OCI-LY7 (cell line): Measurements from ENCODE around the gene PPM1M. TPM values are rescaled to one million over a fixed set of nuclear protein-coding genes. Genes with fewer than 3 reads are reported as not detected.

Experiments
- BruUV-seq: library from RNA; stranded (reverse); fragments of 400-500 nt; replicated peaks from 2 replicates; lab custom pipeline; 2021; lab: Mats Ljungman, UMichigan
- CTCF ChIA-PET: fragments of 300-600 bp; sonication (Branson Sonifier 250); formaldehyde crosslinking; loops from one replicate; lab custom pipeline; 2022; ENCODE audit warnings: antibody characterized with exemption; ENCODE audit not compliant: unreplicated experiment; lab: Charles Lee
- POLR2A ChIA-PET: fragments of 300-600 bp; sonication (Branson Sonifier 250); formaldehyde crosslinking; loops from one replicate; lab custom pipeline; 2022; ENCODE audit warnings: antibody characterized with exemption; lab: Charles Lee
- DNase-seq: peaks from one replicate; pipeline ENCODE4 v3.0.0-alpha.2; 2015; ENCODE audit warnings: low spot score
- H2AFZ ChIP-seq: fragments of 200-600 bp; sonication (generic), shearing (Covaris generic); 2 replicates; pipeline ENCODE4 v1.6.1; 2014; ENCODE audit warnings: mild to moderate bottlenecking, antibody characterized with exemption, low read length, moderate library complexity
- H3K27ac ChIP-seq: fragments of 200-600 bp; sonication (generic); 2 replicates; pipeline ENCODE4 v1.5.1; 2014; ENCODE audit warnings: mixed run types, low read depth, mild to moderate bottlenecking, moderate library complexity, low read length, inconsistent platforms; ENCODE audit not compliant: poor library complexity, severe bottlenecking
- H3K36me3 ChIP-seq: fragments of 200-600 bp; sonication (generic); 2 replicates; pipeline ENCODE4 v1.6.1; 2014; ENCODE audit warnings: mild to moderate bottlenecking, antibody characterized with exemption, low read length, moderate library complexity, mixed read lengths; ENCODE audit not compliant: insufficient read depth
- H3K4me1 ChIP-seq: fragments of 200-600 bp; sonication (generic); 2 replicates; pipeline ENCODE4 v1.5.1; 2014; ENCODE audit warnings: mild to moderate bottlenecking, low read length; ENCODE audit not compliant: insufficient read depth, poor library complexity, severe bottlenecking
- H3K4me2 ChIP-seq: fragments of 200-600 bp; sonication (generic); 2 replicates; pipeline ENCODE4 v1.6.1; 2014; ENCODE audit warnings: mild to moderate bottlenecking, low read length
- H3K4me3 ChIP-seq: fragments of 200-600 bp; sonication (generic); 2 replicates; pipeline ENCODE4 v1.5.1; 2014; ENCODE audit warnings: mild to moderate bottlenecking, low read depth, low read length; ENCODE audit not compliant: poor library complexity, severe bottlenecking
- H3K79me2 ChIP-seq: fragments of 200-600 bp; sonication (generic); 2 replicates; pipeline ENCODE4 v1.6.1; 2016; ENCODE audit warnings: low read depth, mild to moderate bottlenecking, low read length, moderate library complexity, mixed read lengths; ENCODE audit not compliant: insufficient read depth
- H3K9me2 ChIP-seq: fragments of 200-600 bp; sonication (generic); 2 replicates; pipeline ENCODE4 v1.6.1; 2016; ENCODE audit warnings: mild to moderate bottlenecking, low read length, mixed read lengths; ENCODE audit not compliant: insufficient read depth
- H3K9me3 ChIP-seq: fragments of 200-600 bp; sonication (generic); 2 replicates; pipeline ENCODE4 v1.6.1; 2014; ENCODE audit warnings: mild to moderate bottlenecking, mixed run types, low read length, mixed read lengths
- H4K20me1 ChIP-seq: fragments of 200-600 bp; sonication (generic); 2 replicates; pipeline ENCODE4 v1.6.1; 2014; ENCODE audit warnings: mild to moderate bottlenecking, antibody characterized with exemption, low read length, moderate library complexity, mixed read lengths; ENCODE audit not compliant: insufficient read depth
- CTCF ChIP-seq: fragments of 200-600 bp; sonication (generic); conservative IDR thresholded peaks from 2 replicates; pipeline ENCODE4 v1.5.1; 2014; ENCODE audit warnings: mild to moderate bottlenecking, antibody characterized with exemption, low read length, moderate library complexity, mixed read lengths
- EZH2phosphoT487 ChIP-seq: fragments of 200-600 bp; sonication (generic); IDR thresholded peaks from 2 replicates; pipeline ENCODE4 v1.6.1; 2018; ENCODE audit warnings: low read depth, borderline replicate concordance, mild to moderate bottlenecking, mixed run types, antibody characterized with exemption, low read length, moderate library complexity, mixed read lengths
- intact Hi-C: fragments of 100-400 bp; cut with micrococcal nuclease; formaldehyde crosslinking; loops from one replicate; pipeline ENCODE4 v1.10.0; 2022; ENCODE audit not compliant: unreplicated experiment
- microRNA-seq: library from miRNA; unstranded; fragments of <30 nt; microRNA quantifications from one replicate; pipeline ENCODE4 v1.2.0, GENCODE V29; 2022; ENCODE audit warnings: borderline replicate concordance
- small RNA-seq: library from RNA; depleted of rRNA; stranded (forward); fragments of <200 nt; gene quantifications from one replicate; pipeline ENCODE3, GENCODE V24; 2014
- total RNA-seq, 2 experiments: library from RNA; depleted of rRNA in 1 of 2; stranded (reverse); fragments of >200 nt in 1 of 2; shearing (Covaris generic) in 1 of 2; gene quantifications; 2 replicates each; pipeline ENCODE4 v1.2.3, GENCODE V29; 2014 to 2022

PPM1M gene
- total RNA-seq, 2 experiments from 2014 or later, result 4.4 to 15.6 TPM

GRCh38 chr3:52298149-52299098 lies 52.9 kb downstream of the PPM1M start:
- H3K27ac ChIP-seq, result no peak overlapping the region
- H3K36me3 ChIP-seq, result no peaks in the 10 kb centered on the region
- H3K9me2 ChIP-seq, result no peaks in the 10 kb centered on the region
- H3K4me3 ChIP-seq, result no peak overlapping the region
- H3K4me1 ChIP-seq, result no peaks in the 10 kb centered on the region
- H4K20me1 ChIP-seq, result no peaks in the 10 kb centered on the region
- intact Hi-C loops, result no loop called here
- ChIA-PET CTCF (interaction anchor here (0.5 kb wide), 1 partner anchor 297 kb away, joined by 3 read pairs; no protein-coding TSS in a partner anchor), POLR2A (interaction anchor here (0.6 kb wide), 1 partner anchor 76 kb away, joined by 5 read pairs; no protein-coding TSS in a partner anchor)
- H3K79me2 ChIP-seq, result no peaks in the 10 kb centered on the region
- H2AFZ ChIP-seq, result no peak overlapping the region
- no peak overlapping the region for H3K4me2 ChIP-seq
- no peak for DNase-seq
- no TSS peak for BruUV-seq
- no peak for TF ChIP-seq CTCF
- TF ChIP-seq EZH2phosphoT487, result no peak
- no peaks in the 10 kb centered on the region for H3K9me3 ChIP-seq

GRCh38 chr3:52299247-52299878 lies 53.8 kb downstream of the PPM1M start:
- TF ChIP-seq CTCF, result no peak
- TF ChIP-seq EZH2phosphoT487, result no peak
- H3K79me2 ChIP-seq, result no peaks in the 10 kb centered on the region
- no peak overlapping the region for H2AFZ ChIP-seq
- no peak overlapping the region for H3K4me3 ChIP-seq
- H3K27ac ChIP-seq, result no peak overlapping the region
- POLR2A ChIA-PET, result interaction anchor here (0.6 kb wide), 1 partner anchor 75 kb away, joined by 5 read pairs; no protein-coding TSS in a partner anchor
- no TSS peak for BruUV-seq
- intact Hi-C loops, result no loop called here
- H4K20me1 ChIP-seq, result no peaks in the 10 kb centered on the region
- CTCF ChIA-PET, result interaction anchor here (0.5 kb wide), 1 partner anchor 298 kb away, joined by 3 read pairs; no protein-coding TSS in a partner anchor
- H3K9me2 ChIP-seq, result no peaks in the 10 kb centered on the region
- DNase-seq, result no peak
- no peak overlapping the region for H3K4me2 ChIP-seq
- H3K4me1 ChIP-seq, result no peaks in the 10 kb centered on the region
- no peaks in the 10 kb centered on the region for H3K9me3 ChIP-seq
- H3K36me3 ChIP-seq, result no peaks in the 10 kb centered on the region

Small RNA genes lying within 50 kb of the gene (microRNA-seq; reads per million reads assigned to microRNA genes)
- gene MIR135A1, result not detected
- gene MIRLET7G, result 307,279 reads per million, percentile 100 among the genes with 10 or more reads in this experiment

Small RNA genes lying within 50 kb of the gene (small RNA-seq; reads per million reads assigned to genes)
- gene MIR135A1 (not detected), gene MIRLET7G (33.5 reads per million, percentile 98 among the genes with 10 or more reads in this experiment)

Other genes starting within 250 kb of the PPM1M start
- 1,739 and 1,781 TPM in 2 replicates for gene RPL29, start 249.9 kb upstream of the PPM1M start, total RNA-seq (2014; rRNA removed; shearing (Covaris generic))
- gene RPL29, start 249.9 kb upstream of the PPM1M start, total RNA-seq (2022), result 1,513 and 1,535 TPM in 2 replicates
- gene DUSP7, start 189.2 kb upstream of the PPM1M start, total RNA-seq (2014; rRNA removed; shearing (Covaris generic)), result 8.4 and 11.4 TPM in 2 replicates
- gene DUSP7, start 189.2 kb upstream of the PPM1M start, total RNA-seq (2022), result 13.5 and 14.4 TPM in 2 replicates
- 34.5 and 40.0 TPM in 2 replicates for gene POC1A, start 91.3 kb upstream of the PPM1M start, total RNA-seq (2014; rRNA removed; shearing (Covaris generic))
- 41.0 and 46.2 TPM in 2 replicates for gene POC1A, start 91.3 kb upstream of the PPM1M start, total RNA-seq (2022)
- gene ALAS1, start 47.6 kb upstream of the PPM1M start, total RNA-seq (2014; rRNA removed; shearing (Covaris generic)), result 24.5 and 34.4 TPM in 2 replicates
- 43.3 and 43.6 TPM in 2 replicates for gene ALAS1, start 47.6 kb upstream of the PPM1M start, total RNA-seq (2022)
- 0.51 and 1.7 TPM in 2 replicates for gene TLR9, start 20.1 kb upstream of the PPM1M start, total RNA-seq (2014; rRNA removed; shearing (Covaris generic))
- gene TLR9, start 20.1 kb upstream of the PPM1M start, total RNA-seq (2022), result 3.7 and 9.0 TPM in 2 replicates
- gene TWF2, start 6.6 kb upstream of the PPM1M start, total RNA-seq (2014; rRNA removed; shearing (Covaris generic)), result 40.0 and 52.8 TPM in 2 replicates
- gene TWF2, start 6.6 kb upstream of the PPM1M start, total RNA-seq (2022), result 60.2 and 64.9 TPM in 2 replicates
- gene WDR82, start 32.9 kb downstream of the PPM1M start, total RNA-seq (2014; rRNA removed; shearing (Covaris generic)), result 27.8 and 38.5 TPM in 2 replicates
- gene WDR82, start 32.9 kb downstream of the PPM1M start, total RNA-seq (2022), result 66.2 and 67.9 TPM in 2 replicates
- 24.5 and 28.1 TPM in 2 replicates for gene GLYCTK, start 42.1 kb downstream of the PPM1M start, total RNA-seq (2014; rRNA removed; shearing (Covaris generic))
- 28.6 and 29.6 TPM in 2 replicates for gene GLYCTK, start 42.1 kb downstream of the PPM1M start, total RNA-seq (2022)
- 14.2 and 18.3 TPM in 2 replicates for gene DNAH1, start 70.6 kb downstream of the PPM1M start, total RNA-seq (2014; rRNA removed; shearing (Covaris generic))
- 5.8 and 10.5 TPM in 2 replicates for gene DNAH1, start 70.6 kb downstream of the PPM1M start, total RNA-seq (2022)
- gene BAP1, start 164.2 kb downstream of the PPM1M start, total RNA-seq (2014; rRNA removed; shearing (Covaris generic)), result 88.3 and 102 TPM in 2 replicates
- gene BAP1, start 164.2 kb downstream of the PPM1M start, total RNA-seq (2022), result 102 and 105 TPM in 2 replicates
- gene PHF7, start 164.9 kb downstream of the PPM1M start, total RNA-seq (2014; rRNA removed; shearing (Covaris generic)), result 32.9 and 33.3 TPM in 2 replicates
- gene PHF7, start 164.9 kb downstream of the PPM1M start, total RNA-seq (2022), result 44.5 and 61.4 TPM in 2 replicates
- not detected in 2 replicates for gene SEMA3G, start 199.3 kb downstream of the PPM1M start, total RNA-seq (2014; rRNA removed; shearing (Covaris generic))
- gene SEMA3G, start 199.3 kb downstream of the PPM1M start, total RNA-seq (2022), result 0.15 TPM in 1 of 2 replicates, not detected in the other
- 0.57 and 0.90 TPM in 2 replicates for gene TNNC1, start 208.3 kb downstream of the PPM1M start, total RNA-seq (2014; rRNA removed; shearing (Covaris generic))
- 3.2 and 5.0 TPM in 2 replicates for gene TNNC1, start 208.3 kb downstream of the PPM1M start, total RNA-seq (2022)
- gene NISCH, start 209.8 kb downstream of the PPM1M start, total RNA-seq (2014; rRNA removed; shearing (Covaris generic)), result 53.8 and 60.5 TPM in 2 replicates
- 73.3 and 78.5 TPM in 2 replicates for gene NISCH, start 209.8 kb downstream of the PPM1M start, total RNA-seq (2022)
- not detected in 2 replicates for gene STAB1, start 249.6 kb downstream of the PPM1M start, total RNA-seq (2014; rRNA removed; shearing (Covaris generic))
- not detected in 2 replicates for gene STAB1, start 249.6 kb downstream of the PPM1M start, total RNA-seq (2022)